Uterus (tissue), 4 donors: ENCODE data around the gene MAP3K6. TPM values are rescaled to one million over a fixed set of nuclear protein-coding genes. Genes with fewer than 3 reads are reported as not detected.

Experiments
- DNase-seq, 2 donors: peaks; one replicate each; pipeline ENCODE4 v3.0.0-alpha.2; 2019 to 2020
- H3K27ac ChIP-seq, 2 donors: fragments of 200-600 bp; sonication (generic); 1 replicate in 1 of 2; 2 replicates in 1 of 2; pipeline ENCODE4 v1.5.1; 2016 to 2018
- H3K27me3 ChIP-seq, 2 donors: fragments of 200-600 bp; sonication (generic); one replicate each; pipeline ENCODE4 v1.5.1; 2018 to 2019; ENCODE audit warnings: control low read depth in 1 of 2
- H3K36me3 ChIP-seq, 2 donors: fragments of 200-600 bp; sonication (generic); one replicate each; pipeline ENCODE4 v1.5.1; 2019; ENCODE audit warnings: control low read depth in 1 of 2
- H3K4me1 ChIP-seq, 2 donors: fragments of 200-600 bp; sonication (generic); one replicate each; pipeline ENCODE4 v1.5.1; 2018 to 2019; ENCODE audit warnings: control low read depth in 1 of 2
- H3K4me3 ChIP-seq, 2 donors: fragments of 200-600 bp; sonication (generic); 1 replicate in 1 of 2; 2 replicates in 1 of 2; pipeline ENCODE4 v1.5.1; 2018 to 2019; ENCODE audit warnings: mild to moderate bottlenecking in 1 of 2
- H3K9me3 ChIP-seq, 2 donors: fragments of 200-600 bp; sonication (generic); one replicate each; pipeline ENCODE4 v1.5.1; 2019; ENCODE audit warnings: control low read depth in 1 of 2
- POLR2A ChIP-seq, 2 donors: fragments of 450-650 bp; IDR thresholded peaks; one replicate each; pipeline ENCODE4 v1.6.1; 2016; ENCODE audit warnings: antibody characterized with exemption in 2 of 2, mild to moderate bottlenecking in 1 of 2, moderate library complexity in 1 of 2
- intact Hi-C: fragments of 100-400 bp; cut with DNase I; formaldehyde crosslinking; loops from one replicate; pipeline ENCODE4 v1.15.1; 2023; ENCODE audit warnings: low total_unique reads
- total RNA-seq, 4 donors: library from RNA; depleted of rRNA in 3 of 4; stranded (reverse); fragments of >200 nt in 3 of 4; gene quantifications; one replicate each; pipeline versions ENCODE4 v1.1.0 to v1.2.4, GENCODE V29; 2014 to 2023
- TF ChIP-seq, protein P1 (sequence below), 4 experiments: fragments of 200-600 bp in 2 of 4; fragments of 450-650 bp in 2 of 4; sonication (generic) in 2 of 4; IDR thresholded peaks; one replicate each; pipeline ENCODE4 v1.5.1; 2016 to 2019; ENCODE audit warnings: antibody characterized with exemption in 4 of 4, mild to moderate bottlenecking in 2 of 4, moderate library complexity in 1 of 4
- donor health status: DM: yes; HTN: yes; CAD: no.

The MAP3K6 gene
- total RNA-seq, 4 donors from 2014 or later: 10.9 to 124 (median 16.5) TPM

DNA sequence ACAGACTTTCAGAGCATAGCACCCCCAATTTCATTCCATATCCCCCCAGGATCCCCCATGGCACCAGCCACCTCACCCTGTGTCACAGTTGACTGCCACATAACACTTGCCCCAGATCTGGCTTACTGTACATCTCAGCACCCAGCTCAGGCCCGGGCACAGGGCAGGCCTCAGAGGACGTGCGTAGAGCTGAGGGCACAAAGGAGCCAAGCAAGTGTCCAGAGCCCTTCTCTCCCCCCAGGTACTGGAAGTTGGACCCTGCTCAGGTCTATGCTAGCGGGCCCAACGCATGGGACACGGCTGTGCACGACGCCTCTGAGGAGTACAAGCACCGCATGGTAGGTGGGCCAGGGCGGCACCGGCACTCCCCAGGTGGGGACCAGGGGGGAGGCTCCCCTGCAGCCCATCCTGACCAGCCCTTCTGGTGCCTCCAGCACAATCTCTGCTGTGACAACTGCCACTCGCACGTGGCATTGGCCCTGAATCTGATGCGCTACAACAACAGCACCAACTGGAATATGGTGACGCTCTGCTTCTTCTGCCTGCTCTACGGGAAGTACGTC lies 33.0 kb downstream of the MAP3K6 start:
- no peaks in the 10 kb centered on the region for H3K9me3 ChIP-seq
- intact Hi-C loops: no loop called here
- no peaks in the 10 kb centered on the region for H3K36me3 ChIP-seq
- TF ChIP-seq, protein P1, sequence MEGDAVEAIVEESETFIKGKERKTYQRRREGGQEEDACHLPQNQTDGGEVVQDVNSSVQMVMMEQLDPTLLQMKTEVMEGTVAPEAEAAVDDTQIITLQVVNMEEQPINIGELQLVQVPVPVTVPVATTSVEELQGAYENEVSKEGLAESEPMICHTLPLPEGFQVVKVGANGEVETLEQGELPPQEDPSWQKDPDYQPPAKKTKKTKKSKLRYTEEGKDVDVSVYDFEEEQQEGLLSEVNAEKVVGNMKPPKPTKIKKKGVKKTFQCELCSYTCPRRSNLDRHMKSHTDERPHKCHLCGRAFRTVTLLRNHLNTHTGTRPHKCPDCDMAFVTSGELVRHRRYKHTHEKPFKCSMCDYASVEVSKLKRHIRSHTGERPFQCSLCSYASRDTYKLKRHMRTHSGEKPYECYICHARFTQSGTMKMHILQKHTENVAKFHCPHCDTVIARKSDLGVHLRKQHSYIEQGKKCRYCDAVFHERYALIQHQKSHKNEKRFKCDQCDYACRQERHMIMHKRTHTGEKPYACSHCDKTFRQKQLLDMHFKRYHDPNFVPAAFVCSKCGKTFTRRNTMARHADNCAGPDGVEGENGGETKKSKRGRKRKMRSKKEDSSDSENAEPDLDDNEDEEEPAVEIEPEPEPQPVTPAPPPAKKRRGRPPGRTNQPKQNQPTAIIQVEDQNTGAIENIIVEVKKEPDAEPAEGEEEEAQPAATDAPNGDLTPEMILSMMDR (IDR thresholded peaks at IDR 0.05): no peak
- TF ChIP-seq POLR2A (IDR thresholded peaks at IDR 0.05): no peak
- H3K27me3 ChIP-seq: no peaks in the 10 kb centered on the region
- H3K4me3 ChIP-seq: no peak overlapping the region
- H3K4me1 ChIP-seq: no peaks in the 10 kb centered on the region
- H3K27ac ChIP-seq: no peak overlapping the region
- no peak for DNase-seq

DNA sequence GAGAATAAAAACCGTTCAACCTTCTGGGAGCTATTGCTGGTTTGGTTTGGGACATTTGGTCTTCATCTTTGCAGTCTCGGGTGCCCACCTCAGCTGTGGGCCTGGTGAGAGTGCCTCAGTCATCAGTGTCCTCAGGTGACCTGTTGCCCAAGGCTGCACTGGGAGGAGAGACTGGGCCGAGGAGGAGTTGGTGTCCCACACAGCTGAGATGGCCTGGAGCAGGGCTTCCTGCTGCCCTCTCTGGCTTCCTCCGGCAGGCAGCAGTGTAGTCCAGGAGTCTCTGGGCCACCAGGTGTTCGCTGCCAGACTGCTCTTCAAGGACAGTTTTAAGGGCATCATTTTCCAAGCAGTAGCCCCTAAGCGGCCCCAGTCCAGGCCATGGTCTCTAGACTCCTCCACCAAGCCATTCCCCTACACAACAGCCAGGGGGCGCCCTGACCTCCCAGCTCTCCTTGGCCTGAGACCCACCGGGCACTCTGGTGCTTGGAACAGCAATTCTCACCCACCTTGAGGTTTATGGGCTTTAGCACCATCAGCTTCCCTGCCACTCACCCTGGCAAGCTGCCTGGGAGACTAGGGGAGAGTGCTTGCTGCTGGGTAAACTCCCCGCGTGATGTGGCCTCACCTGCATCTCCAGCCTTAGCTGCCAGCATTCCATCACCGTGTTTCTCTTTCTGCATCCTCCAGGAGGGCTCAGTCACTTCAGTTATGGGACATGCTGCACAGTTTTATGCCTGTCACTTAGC lies 34.1 kb downstream of the MAP3K6 start:
- Histone ChIP-seq H3K36me3 (no peaks in the 10 kb centered on the region), H3K27me3 (no peaks in the 10 kb centered on the region), H3K4me1 (no peaks in the 10 kb centered on the region), H3K9me3 (no peaks in the 10 kb centered on the region), H3K27ac (no peak overlapping the region), H3K4me3 (no peak overlapping the region)
- TF ChIP-seq, protein P1 (IDR thresholded peaks at IDR 0.05): peak; percentile 48 to 76 (median 72)
- TF ChIP-seq POLR2A (IDR thresholded peaks at IDR 0.05): no peak
- peak; percentile 36 for DNase-seq
- intact Hi-C loops: no loop called here

DNA sequence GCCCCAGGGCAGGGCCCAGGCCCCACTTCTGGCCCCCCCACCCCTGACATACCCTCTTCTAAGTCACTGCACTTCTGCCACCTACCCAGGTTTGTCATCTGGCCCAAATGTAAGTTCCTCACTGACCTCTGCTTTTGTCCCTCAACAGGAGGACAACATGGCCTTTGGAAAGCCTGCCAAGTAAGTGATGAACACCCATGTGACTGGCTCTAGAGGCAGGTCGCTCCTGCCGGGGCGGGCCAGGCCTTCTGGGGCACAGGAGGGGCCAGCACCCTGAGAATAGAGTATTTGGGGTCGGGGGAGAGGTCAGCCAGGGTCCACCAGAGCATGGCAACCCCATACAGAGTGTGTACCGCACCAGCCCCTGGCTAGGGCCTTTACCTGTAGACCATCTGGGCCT lies 34.8 kb downstream of the MAP3K6 start:
- H3K36me3 ChIP-seq: no peaks in the 10 kb centered on the region
- H3K9me3 ChIP-seq: no peaks in the 10 kb centered on the region
- H3K4me3 ChIP-seq: no peak overlapping the region
- TF ChIP-seq POLR2A (IDR thresholded peaks at IDR 0.05): no peak
- TF ChIP-seq, protein P1 (IDR thresholded peaks at IDR 0.05): no peak
- no peaks in the 10 kb centered on the region for H3K27me3 ChIP-seq
- intact Hi-C loops: no loop called here
- DNase-seq: no peak
- no peak overlapping the region for H3K27ac ChIP-seq
- H3K4me1 ChIP-seq: no peaks in the 10 kb centered on the region

DNA sequence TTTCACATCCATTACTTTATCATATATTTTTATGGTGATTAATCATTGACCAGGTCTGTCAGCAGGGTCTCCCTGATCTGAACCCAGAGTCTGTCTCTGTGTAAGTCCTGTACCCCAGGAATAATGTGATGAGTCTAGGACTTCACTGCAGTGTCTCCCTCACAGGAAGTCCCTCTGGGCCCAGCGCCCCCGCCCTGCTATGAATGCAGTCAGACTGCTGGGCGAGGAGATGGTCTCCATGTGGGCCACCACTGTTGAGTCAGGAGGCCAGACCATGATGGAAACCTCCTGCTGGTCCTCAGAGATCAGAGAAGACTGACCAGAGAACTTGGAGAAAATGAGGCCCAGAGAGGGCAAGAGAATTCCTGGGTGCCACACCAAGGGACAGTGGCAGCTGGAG lies 35.3 kb downstream of the MAP3K6 start:
- no peak overlapping the region for H3K27ac ChIP-seq
- DNase-seq: no peak
- intact Hi-C loops: no loop called here
- H3K27me3 ChIP-seq: no peaks in the 10 kb centered on the region
- H3K9me3 ChIP-seq: no peaks in the 10 kb centered on the region
- no peaks in the 10 kb centered on the region for H3K4me1 ChIP-seq
- no peak for TF ChIP-seq POLR2A (IDR thresholded peaks at IDR 0.05)
- TF ChIP-seq, protein P1 (IDR thresholded peaks at IDR 0.05): no peak
- H3K4me3 ChIP-seq: no peak overlapping the region
- no peaks in the 10 kb centered on the region for H3K36me3 ChIP-seq

DNA sequence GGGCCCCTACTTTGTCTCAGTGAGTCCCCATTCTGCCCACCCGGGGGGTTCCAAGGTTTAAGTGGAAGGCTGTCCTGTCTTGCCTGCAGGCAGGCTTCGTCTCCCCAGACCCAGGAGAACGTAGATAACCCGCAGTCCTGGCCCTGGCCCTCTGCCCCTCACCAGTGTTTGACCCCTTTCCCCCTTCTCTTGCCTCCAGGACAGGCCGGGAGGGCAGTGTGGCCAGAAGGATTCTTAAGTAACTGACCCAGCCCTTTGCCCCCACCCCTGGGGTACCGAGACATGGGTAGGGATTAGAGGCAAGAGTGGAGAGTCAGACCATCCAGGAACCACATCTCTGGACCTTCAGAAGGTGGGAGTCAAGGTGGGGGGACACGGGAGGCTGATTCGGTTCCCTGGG lies 36.0 kb downstream of the MAP3K6 start:
- Histone ChIP-seq H3K27ac (no peak overlapping the region), H3K36me3 (no peaks in the 10 kb centered on the region), H3K4me1 (no peaks in the 10 kb centered on the region), H3K27me3 (no peaks in the 10 kb centered on the region), H3K9me3 (no peaks in the 10 kb centered on the region), H3K4me3 (no peak overlapping the region)
- DNase-seq: no peak
- TF ChIP-seq, protein P1 (IDR thresholded peaks at IDR 0.05): no peak
- TF ChIP-seq POLR2A (IDR thresholded peaks at IDR 0.05): no peak
- intact Hi-C loops: no loop called here
